SK-N-MC (cell line): ENCODE results near the gene ZNF621.

Experiments used
- EZH2 ChIP-seq: fragments of 200-600 bp; sonication (generic); IDR thresholded peaks from one replicate; pipeline ENCODE4 v1.6.1; 2017; ENCODE audit warnings: antibody characterized with exemption
- FOXP2 ChIP-seq: optimal IDR thresholded peaks from 2 replicates; pipeline ENCODE3; 2011; ENCODE audit warnings: mild to moderate bottlenecking, moderate library complexity; ENCODE audit not compliant: insufficient read depth; ENCODE audit errors: extremely low read length, control extremely low read depth
- POLR2AphosphoS5 ChIP-seq: IDR thresholded peaks from 2 replicates; pipeline ENCODE4 v1.6.1; 2012; ENCODE audit warnings: mild to moderate bottlenecking, low read depth, low read length, borderline replicate concordance

- TF ChIP-seq POLR2AphosphoS5 (no peak), EZH2 (no peak), FOXP2 (no peak)
These were observed 30.1 kb upstream of the ZNF621 start for GRCh38 chr3:40494698-40495097.
